IPS-15b (cell line): ENCODE results near the gene OR5F1.

Source experiments
- H3K27me3 ChIP-seq: one replicate; pipeline ENCODE4 v1.6.1; 2013; ENCODE audit warnings: low read length; ENCODE audit not compliant: control insufficient read depth, insufficient read depth
- H3K36me3 ChIP-seq: one replicate; pipeline ENCODE4 v1.6.1; 2013; ENCODE audit warnings: low read length; ENCODE audit not compliant: control insufficient read depth, insufficient read depth
- H3K4me1 ChIP-seq: one replicate; pipeline ENCODE4 v1.6.1; 2013; ENCODE audit warnings: mild to moderate bottlenecking, low read length; ENCODE audit not compliant: control insufficient read depth, insufficient read depth
- H3K4me3 ChIP-seq: one replicate; pipeline ENCODE4 v1.5.1; 2013; ENCODE audit warnings: low read depth, low read length
- H3K9ac ChIP-seq: one replicate; pipeline ENCODE4 v1.6.1; 2013; ENCODE audit warnings: low read depth, mild to moderate bottlenecking, low read length
- H3K9me3 ChIP-seq: one replicate; pipeline ENCODE4 v1.6.1; 2013; ENCODE audit warnings: mild to moderate bottlenecking, low read length; ENCODE audit not compliant: control insufficient read depth, insufficient read depth

Gene OR5F1

GRCh38 chr11:55994525-55994924, at the start of gene OR5F1:
OR5F1 (minus strand) TSS chr11:55994625; CDS start chr11:55994625, 0 bp downstream.
- H3K4me1 ChIP-seq = peaks cover 7% of the 10 kb centered on the region
- H3K36me3 ChIP-seq = no peaks in the 10 kb centered on the region
- no peaks in the 10 kb centered on the region for H3K9me3 ChIP-seq
- no peaks in the 10 kb centered on the region for H3K27me3 ChIP-seq
- no peak within 1 kb of the TSS for H3K9ac ChIP-seq
- H3K4me3 ChIP-seq = no peak within 1 kb of the TSS

GRCh38 chr11:56027354-56027753, 32.9 kb upstream of the OR5F1 start, which contains the start of gene OR5AS1:
OR5AS1 (plus strand) TSS chr11:56027654; CDS start chr11:56030419, 2,765 bp downstream.
- Histone ChIP-seq H3K4me1 (no peaks in the 10 kb centered on the region), H3K4me3 (no peak within 1 kb of the TSS), H3K9me3 (no peaks in the 10 kb centered on the region), H3K27me3 (no peaks in the 10 kb centered on the region), H3K9ac (no peak within 1 kb of the TSS), H3K36me3 (no peaks in the 10 kb centered on the region)

GRCh38 chr11:56013805-56014204, 19.4 kb upstream of the OR5F1 start:
- no peak overlapping the region for H3K9ac ChIP-seq
- no peaks in the 10 kb centered on the region for H3K4me1 ChIP-seq
- H3K9me3 ChIP-seq = no peaks in the 10 kb centered on the region
- H3K36me3 ChIP-seq = no peaks in the 10 kb centered on the region
- H3K27me3 ChIP-seq = no peaks in the 10 kb centered on the region
- no peak overlapping the region for H3K4me3 ChIP-seq

GRCh38 chr11:56010716-56011115, 16.3 kb upstream of the OR5F1 start:
- Histone ChIP-seq H3K9ac (no peak overlapping the region), H3K36me3 (no peaks in the 10 kb centered on the region), H3K27me3 (no peaks in the 10 kb centered on the region)

GRCh38 chr11:55970935-55971334, 23.5 kb downstream of the OR5F1 start:
- H3K36me3 ChIP-seq = no peaks in the 10 kb centered on the region
- no peaks in the 10 kb centered on the region for H3K9me3 ChIP-seq
- peaks cover 5% of the 10 kb centered on the region for H3K4me1 ChIP-seq
- H3K27me3 ChIP-seq = no peaks in the 10 kb centered on the region
- no peak overlapping the region for H3K9ac ChIP-seq
- no peak overlapping the region for H3K4me3 ChIP-seq

More at GRCh38 chr11:56010716-56011115, 16.3 kb upstream of the OR5F1 start:
- Histone ChIP-seq H3K4me1 (no peaks in the 10 kb centered on the region), H3K4me3 (no peak overlapping the region), H3K9me3 (no peaks in the 10 kb centered on the region)

- Histone ChIP-seq H3K27me3 (no peaks in the 10 kb centered on the region), H3K9me3 (no peaks in the 10 kb centered on the region)
These were observed 24.6 kb downstream of the OR5F1 start, which contains the start of gene OR10AG1 for GRCh38 chr11:55969845-55970244. OR10AG1 (minus strand) TSS chr11:55969945; CDS start chr11:55969907, 38 bp downstream.

GRCh38 chr11:55967914-55968313, 26.5 kb downstream of the OR5F1 start:
- Histone ChIP-seq H3K9ac (no peak overlapping the region), H3K4me3 (no peak overlapping the region), H3K27me3 (no peaks in the 10 kb centered on the region), H3K4me1 (no peaks in the 10 kb centered on the region), H3K36me3 (no peaks in the 10 kb centered on the region), H3K9me3 (no peaks in the 10 kb centered on the region)

More at GRCh38 chr11:55969845-55970244, 24.6 kb downstream of the OR5F1 start, which contains the start of gene OR10AG1:
- peaks cover 5% of the 10 kb centered on the region for H3K4me1 ChIP-seq
- H3K4me3 ChIP-seq = no peak within 1 kb of the TSS
- H3K9ac ChIP-seq = no peak within 1 kb of the TSS
- H3K36me3 ChIP-seq = no peaks in the 10 kb centered on the region

- no peaks in the 10 kb centered on the region for H3K4me1 ChIP-seq
- H3K4me3 ChIP-seq = no peak overlapping the region
- H3K27me3 ChIP-seq = no peaks in the 10 kb centered on the region
- no peaks in the 10 kb centered on the region for H3K36me3 ChIP-seq
- H3K9me3 ChIP-seq = no peaks in the 10 kb centered on the region
- no peak overlapping the region for H3K9ac ChIP-seq
These were observed 28.0 kb downstream of the OR5F1 start for GRCh38 chr11:55966391-55966790.

- Histone ChIP-seq H3K27me3 (no peaks in the 10 kb centered on the region), H3K4me1 (no peaks in the 10 kb centered on the region), H3K9me3 (no peaks in the 10 kb centered on the region), H3K36me3 (no peaks in the 10 kb centered on the region), H3K4me3 (no peak overlapping the region), H3K9ac (no peak overlapping the region)
These were observed 37.9 kb downstream of the OR5F1 start for GRCh38 chr11:55956521-55956920.

GRCh38 chr11:55949330-55949729, 45.1 kb downstream of the OR5F1 start:
- no peak overlapping the region for H3K4me3 ChIP-seq
- H3K9ac ChIP-seq = no peak overlapping the region
- H3K36me3 ChIP-seq = no peaks in the 10 kb centered on the region
- H3K4me1 ChIP-seq = peaks cover 3% of the 10 kb centered on the region
- H3K27me3 ChIP-seq = no peaks in the 10 kb centered on the region
- H3K9me3 ChIP-seq = no peaks in the 10 kb centered on the region
